ENCODE data around the gene AGBL1. TPM values are rescaled to one million over a fixed set of nuclear protein-coding genes. Genes with fewer than 3 reads are reported as not detected.

AGBL1 gene
- total and polyA plus RNA-seq, 2 donors (not counting 1 experiment from before 2014, with no cell fraction given), result not detected

DNA sequence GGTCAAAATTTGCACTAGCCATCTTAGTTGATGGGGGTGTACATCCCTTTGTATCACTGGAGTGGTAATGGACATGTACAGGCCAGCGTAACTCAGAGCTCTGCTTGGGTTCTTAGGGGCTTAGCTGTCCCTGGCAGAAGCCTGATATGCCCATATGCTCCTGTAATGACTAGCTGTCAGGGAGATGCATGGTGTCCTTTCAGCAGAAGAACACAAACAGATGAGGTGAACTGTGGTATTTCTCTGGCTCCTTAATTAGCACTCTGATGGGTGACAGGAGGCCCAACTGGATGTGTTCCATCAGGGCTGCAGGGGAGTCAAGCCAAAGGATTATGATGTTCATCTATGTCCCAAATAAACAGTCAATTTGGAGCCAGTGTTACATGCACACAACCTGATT, 774.5 kb downstream of the AGBL1 start:
- Histone ChIP-seq H3K4me1 (ENCODE audit: control insufficient read depth in 2 of 2, insufficient read depth in 2 of 2, low read length in 2 of 2) (no peaks in the 10 kb centered on the region), H3K4me2 (replicated peaks; ENCODE audit: low read depth, low read length, poor library complexity, severe bottlenecking) (no peak overlapping the region), H3K9ac (ENCODE audit: low read length) (no peak overlapping the region), H3K4me3 (ENCODE audit: control extremely low read depth in 1 of 5, extremely low read depth in 1 of 5, insufficient read depth in 1 of 5, low read depth in 2 of 5, low read length in 4 of 5) (no peak overlapping the region), H3K36me3 (replicated peaks in 1 of 2; ENCODE audit: control extremely low read depth in 1 of 2, control insufficient read depth in 1 of 2, extremely low read depth in 1 of 2, insufficient read depth in 2 of 2, low read length in 1 of 2) (no peaks in the 10 kb centered on the region), H3K79me2 (ENCODE audit: control insufficient read depth, insufficient read depth, low read length) (no peaks in the 10 kb centered on the region), H2AFZ (ENCODE audit: insufficient read depth, low read depth, low read length, poor library complexity, severe bottlenecking) (no peak overlapping the region), H3K9me3 (ENCODE audit: control extremely low read depth in 1 of 3, control insufficient read depth in 2 of 3, insufficient read depth in 1 of 3, low read length in 2 of 3) (no peaks in the 10 kb centered on the region), H3K27me3 (replicated peaks in 1 of 4; ENCODE audit: control extremely low read depth in 1 of 4, control insufficient read depth in 3 of 4, insufficient read depth in 4 of 4, low read length in 3 of 4) (no peaks in the 10 kb centered on the region), H4K20me1 (ENCODE audit: control insufficient read depth, insufficient read depth, low read length, poor library complexity, severe bottlenecking) (no peaks in the 10 kb centered on the region), H3K27ac (ENCODE audit: low read length in 2 of 2) (no peak overlapping the region)
- CTCF ChIA-PET, result no interaction called here
- POLR2A ChIA-PET, result no interaction called here
- Mint-ChIP-seq H3K27me3 (no peaks in the 10 kb centered on the region), H3K4me3 (no peak overlapping the region), H3K9me3 (ENCODE audit: insufficient read depth) (no peaks in the 10 kb centered on the region), H3K27ac (no peak overlapping the region), H3K4me1 (no peaks in the 10 kb centered on the region)
- ATAC-seq (ENCODE audit: low read depth) (no peak), DNase-seq (no peak)
- WGBS (ENCODE audit: insufficient coverage), result 64% methylated on average over 1 of the region's 1 CpG
- intact Hi-C loops (cut with micrococcal nuclease), result no loop called here
- TF ChIP-seq, protein P1, sequence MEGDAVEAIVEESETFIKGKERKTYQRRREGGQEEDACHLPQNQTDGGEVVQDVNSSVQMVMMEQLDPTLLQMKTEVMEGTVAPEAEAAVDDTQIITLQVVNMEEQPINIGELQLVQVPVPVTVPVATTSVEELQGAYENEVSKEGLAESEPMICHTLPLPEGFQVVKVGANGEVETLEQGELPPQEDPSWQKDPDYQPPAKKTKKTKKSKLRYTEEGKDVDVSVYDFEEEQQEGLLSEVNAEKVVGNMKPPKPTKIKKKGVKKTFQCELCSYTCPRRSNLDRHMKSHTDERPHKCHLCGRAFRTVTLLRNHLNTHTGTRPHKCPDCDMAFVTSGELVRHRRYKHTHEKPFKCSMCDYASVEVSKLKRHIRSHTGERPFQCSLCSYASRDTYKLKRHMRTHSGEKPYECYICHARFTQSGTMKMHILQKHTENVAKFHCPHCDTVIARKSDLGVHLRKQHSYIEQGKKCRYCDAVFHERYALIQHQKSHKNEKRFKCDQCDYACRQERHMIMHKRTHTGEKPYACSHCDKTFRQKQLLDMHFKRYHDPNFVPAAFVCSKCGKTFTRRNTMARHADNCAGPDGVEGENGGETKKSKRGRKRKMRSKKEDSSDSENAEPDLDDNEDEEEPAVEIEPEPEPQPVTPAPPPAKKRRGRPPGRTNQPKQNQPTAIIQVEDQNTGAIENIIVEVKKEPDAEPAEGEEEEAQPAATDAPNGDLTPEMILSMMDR (IDR thresholded peaks at IDR 0.05), result no peak
- TF ChIP-seq EZH2 (IDR thresholded peaks at IDR 0.05; ENCODE audit: borderline replicate concordance, insufficient read depth, low read depth, low read length, poor library complexity, severe bottlenecking), result no peak

DNA sequence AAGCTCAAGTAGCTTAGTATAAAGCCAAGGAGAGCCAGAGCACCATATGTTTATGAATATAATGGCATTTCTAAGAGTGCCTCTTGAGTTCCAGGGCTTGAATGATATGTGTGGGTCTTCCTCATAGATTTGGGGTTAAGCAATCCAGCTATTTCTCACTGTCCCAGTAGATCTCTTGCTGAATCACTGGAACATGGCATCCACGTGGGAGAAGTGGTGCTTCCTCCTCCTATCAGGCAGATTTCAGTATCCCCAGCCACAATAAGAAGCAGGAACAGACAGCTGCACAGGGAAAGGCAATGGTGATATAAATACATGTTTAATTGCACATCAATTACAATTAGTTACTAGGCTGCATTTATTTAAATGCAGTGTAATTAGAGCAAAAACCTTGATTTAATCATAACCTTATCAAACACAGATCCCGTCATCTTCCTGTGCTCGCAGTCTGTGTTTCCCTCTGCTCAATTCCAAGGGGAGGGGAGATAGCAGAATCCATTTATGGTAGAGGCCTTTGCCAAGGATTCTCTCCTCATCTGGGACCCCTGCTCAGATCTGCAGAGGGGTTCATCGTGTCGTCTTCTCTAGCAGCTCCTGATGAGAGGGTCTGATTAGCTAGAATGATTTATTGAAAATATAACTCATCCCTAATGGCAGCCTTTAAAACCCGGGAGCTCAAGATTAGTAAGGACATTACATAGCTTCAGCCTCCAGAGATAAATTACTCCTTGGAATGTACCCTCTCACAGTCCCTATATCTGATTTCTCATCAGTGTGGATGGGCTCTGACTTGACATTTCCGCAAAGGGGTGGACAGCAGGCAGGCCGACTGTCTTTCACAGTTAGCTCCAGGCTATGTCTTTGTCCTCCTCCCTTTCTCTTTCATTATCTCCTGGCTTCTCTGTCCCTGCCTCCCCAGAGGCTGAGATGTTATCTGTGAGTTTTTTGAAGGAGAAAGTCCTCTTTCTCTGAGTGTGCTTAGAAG, 775.9 kb downstream of the AGBL1 start:
- H3K79me2 ChIP-seq (ENCODE audit: control insufficient read depth, insufficient read depth, low read length), result no peaks in the 10 kb centered on the region
- Mint-ChIP-seq H3K27me3 (no peaks in the 10 kb centered on the region), H3K9me3 (ENCODE audit: insufficient read depth) (no peaks in the 10 kb centered on the region), H3K27ac (no peak overlapping the region), H3K4me3 (no peak overlapping the region), H3K4me1 (no peaks in the 10 kb centered on the region)
- TF ChIP-seq, protein P1 (IDR thresholded peaks at IDR 0.05), result no peak
- no peak for TF ChIP-seq EZH2 (IDR thresholded peaks at IDR 0.05; ENCODE audit: borderline replicate concordance, insufficient read depth, low read depth, low read length, poor library complexity, severe bottlenecking)
- no peak overlapping the region for H3K27ac ChIP-seq (ENCODE audit: low read length in 2 of 2)
- no peak overlapping the region for H3K9ac ChIP-seq (ENCODE audit: low read length)
- ATAC-seq (ENCODE audit: low read depth), result no peak
- H3K4me1 ChIP-seq (ENCODE audit: control insufficient read depth in 2 of 2, insufficient read depth in 2 of 2, low read length in 2 of 2), result no peaks in the 10 kb centered on the region
- no peaks in the 10 kb centered on the region for H3K27me3 ChIP-seq (replicated peaks in 1 of 4; ENCODE audit: control extremely low read depth in 1 of 4, control insufficient read depth in 3 of 4, insufficient read depth in 4 of 4, low read length in 3 of 4)
- H3K4me3 ChIP-seq (ENCODE audit: control extremely low read depth in 1 of 5, extremely low read depth in 1 of 5, insufficient read depth in 1 of 5, low read depth in 2 of 5, low read length in 4 of 5), result no peak overlapping the region
- H3K36me3 ChIP-seq (replicated peaks in 1 of 2; ENCODE audit: control extremely low read depth in 1 of 2, control insufficient read depth in 1 of 2, extremely low read depth in 1 of 2, insufficient read depth in 2 of 2, low read length in 1 of 2), result no peaks in the 10 kb centered on the region
- DNase-seq, result no peak
- 80% methylated on average over 1 of the region's 8 CpGs for WGBS (ENCODE audit: insufficient coverage)
- CTCF ChIA-PET, result no interaction called here
- no peak overlapping the region for H3K4me2 ChIP-seq (replicated peaks; ENCODE audit: low read depth, low read length, poor library complexity, severe bottlenecking)
- no peaks in the 10 kb centered on the region for H3K9me3 ChIP-seq (ENCODE audit: control extremely low read depth in 1 of 3, control insufficient read depth in 2 of 3, insufficient read depth in 1 of 3, low read length in 2 of 3)
- intact Hi-C loops (cut with micrococcal nuclease), result no loop called here
- no peaks in the 10 kb centered on the region for H4K20me1 ChIP-seq (ENCODE audit: control insufficient read depth, insufficient read depth, low read length, poor library complexity, severe bottlenecking)
- H2AFZ ChIP-seq (ENCODE audit: insufficient read depth, low read depth, low read length, poor library complexity, severe bottlenecking), result no peak overlapping the region
- POLR2A ChIA-PET, result no interaction called here

Measured in B cell (primary cell).